GM18858 (cell line): ENCODE results near the gene BFAR.
"Not testable (repeated sequence)": the region's sequence is repeated elsewhere in the genome, so short reads cannot be mapped to it uniquely, and the experiment has no call there.

Experiments used
- ATAC-seq: cut with Tn5 transposase; IDR thresholded peaks from one replicate; pipeline ENCODE4 v1.9.1; 2021; ENCODE audit not compliant: unreplicated experiment

The BFAR gene

DNA sequence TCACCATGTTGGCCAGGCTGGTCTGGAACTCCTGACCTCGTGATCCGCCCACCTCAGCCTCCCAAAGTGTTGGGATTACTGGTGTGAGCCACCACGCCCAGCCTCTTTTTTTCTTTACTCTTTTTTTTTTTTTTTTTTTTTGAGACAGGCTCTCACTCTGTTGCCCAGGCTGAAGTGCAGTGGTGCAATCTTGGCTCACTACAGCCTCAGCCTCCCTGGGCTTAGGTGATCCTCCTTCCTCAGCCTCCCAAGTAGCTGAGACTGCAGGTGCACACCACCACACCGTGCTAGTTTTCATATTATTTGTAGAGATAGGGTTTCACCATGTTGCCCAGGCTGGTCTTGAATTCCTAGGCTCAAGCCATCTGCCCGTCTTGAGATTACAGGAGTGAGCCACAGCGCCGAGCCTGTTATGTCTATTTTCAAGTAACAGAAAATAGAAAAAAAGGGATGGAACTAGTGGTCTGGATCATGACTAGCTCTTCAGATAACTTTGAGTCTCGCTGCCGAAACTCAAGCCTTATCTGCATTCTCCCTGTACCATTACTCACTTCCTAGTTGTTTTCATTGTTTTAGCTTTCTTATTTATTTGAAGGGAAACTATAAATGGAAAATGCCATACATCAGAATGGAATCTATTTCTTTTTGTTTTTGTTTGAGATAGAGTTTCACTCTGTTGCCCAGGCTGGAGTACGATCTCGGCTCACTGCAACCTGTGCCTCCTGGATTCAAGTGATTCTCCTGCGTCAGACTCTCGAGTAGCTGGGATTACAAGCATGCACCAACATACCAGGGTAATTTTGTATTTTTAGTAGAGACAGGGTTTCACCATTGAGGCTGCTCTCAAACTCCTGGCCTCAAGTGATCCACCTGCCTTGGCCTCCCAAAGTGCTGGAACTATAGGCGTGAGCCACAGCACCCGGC lies 53.4 kb downstream of the BFAR start:
- not testable (repeated sequence) for ATAC-seq

DNA sequence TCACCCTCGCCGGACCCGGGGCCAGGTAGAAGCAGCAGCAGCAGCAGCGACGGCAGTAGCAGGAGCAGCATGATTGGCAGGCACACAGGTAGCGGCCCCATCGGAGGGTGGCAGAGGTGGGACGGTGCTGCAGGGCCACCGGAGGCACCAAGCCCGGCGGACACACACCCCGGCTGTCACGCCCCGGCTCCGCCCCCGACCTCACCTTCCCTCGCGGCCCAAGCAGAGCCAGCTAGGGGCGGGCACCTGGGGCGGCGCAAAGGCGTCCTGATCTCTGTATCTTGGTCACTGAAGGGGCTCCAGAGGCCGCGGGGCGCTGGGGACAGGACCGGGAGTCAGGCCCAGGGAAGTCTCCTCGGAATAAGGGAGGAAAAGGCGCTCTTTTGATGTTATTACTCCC lies 61.4 kb downstream of the BFAR start, which contains the start of gene PLA2G10:
PLA2G10 (minus strand) TSS at position 180 of the 400 bp plus-strand sequence; CDS start at position 101, 79 bp downstream.
- ATAC-seq: not testable (repeated sequence)

DNA sequence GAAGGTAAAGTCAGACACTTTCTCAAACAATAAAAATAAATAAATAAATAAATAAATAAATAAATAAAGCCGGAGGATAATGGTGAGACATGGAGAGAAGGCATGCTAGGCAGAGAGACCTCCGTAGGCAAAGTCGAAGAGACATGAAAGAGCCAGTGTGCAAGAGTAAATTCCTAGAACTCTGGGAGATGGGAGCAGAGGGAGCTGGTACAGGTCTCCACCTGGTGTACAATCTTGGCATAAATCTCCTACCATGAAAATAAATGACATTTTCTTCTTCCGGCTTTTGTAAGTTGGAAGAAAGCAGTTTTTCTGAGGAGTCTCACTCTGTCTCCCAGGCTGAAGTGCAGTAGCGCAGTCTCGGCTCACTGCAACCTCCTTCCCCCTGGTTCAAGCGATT lies 69.1 kb downstream of the BFAR start:
- ATAC-seq: not testable (repeated sequence)

DNA sequence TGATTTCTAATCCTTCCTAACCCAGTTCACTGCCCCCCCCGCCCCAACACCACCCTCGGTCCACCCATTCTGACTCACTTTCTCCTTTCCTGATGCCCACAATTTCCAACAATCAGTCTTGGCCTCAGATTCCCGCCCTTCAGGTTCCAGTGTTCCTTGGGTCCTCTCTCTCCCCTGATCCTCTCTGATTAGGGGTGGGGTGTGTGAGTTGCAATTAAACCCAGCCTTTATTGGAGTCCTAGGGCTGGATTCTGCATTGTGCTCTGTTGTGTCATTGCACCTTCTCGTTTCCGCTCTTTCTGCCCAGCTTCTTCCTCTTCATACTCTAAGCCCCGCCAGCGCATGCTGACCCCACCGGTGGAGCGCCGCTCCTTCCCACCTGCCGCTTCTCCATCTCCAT lies 69.9 kb downstream of the BFAR start:
- not testable (repeated sequence) for ATAC-seq

DNA sequence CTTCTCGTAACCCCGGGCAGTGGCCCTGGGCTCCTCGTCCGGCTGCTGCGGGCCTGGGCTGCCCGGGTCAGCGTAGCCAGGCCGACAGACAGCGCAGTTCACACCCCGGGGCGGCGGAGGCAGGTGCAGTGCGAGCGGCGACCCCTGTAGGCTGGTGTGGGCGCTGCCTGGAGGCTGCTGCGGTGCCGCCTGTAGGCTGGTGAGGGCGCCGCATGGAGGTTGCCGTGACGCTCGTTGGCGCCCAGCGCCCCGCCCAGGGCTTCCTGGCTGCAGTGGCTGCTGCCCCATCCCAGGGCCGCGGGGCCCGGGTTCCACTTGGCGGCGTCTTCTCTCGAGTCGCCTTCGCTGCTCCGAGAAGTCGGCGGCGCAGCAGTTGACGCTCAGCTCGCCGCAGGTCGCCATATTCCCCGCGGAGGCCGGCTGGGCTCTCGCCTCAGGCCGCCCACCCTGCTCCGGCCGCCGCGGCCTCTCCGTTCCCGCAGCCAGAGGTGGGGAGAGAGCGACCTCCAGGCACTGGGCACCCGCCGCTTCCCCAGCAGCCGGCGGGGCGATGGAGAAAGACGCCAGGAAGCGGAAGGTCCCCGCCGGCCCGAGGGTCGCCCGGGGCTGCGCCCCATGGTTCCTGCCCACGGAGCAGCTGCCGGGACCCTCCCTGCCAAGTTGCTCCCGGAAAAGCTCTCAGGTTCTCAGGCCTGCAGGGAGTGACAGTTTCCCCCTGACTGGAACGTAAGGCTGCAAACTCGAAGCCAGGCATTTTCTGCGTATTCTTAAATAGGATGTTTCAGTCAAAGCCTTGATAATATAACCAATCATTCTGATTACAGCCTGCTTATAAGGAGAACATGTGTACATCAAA lies 70.6 kb downstream of the BFAR start, which contains the start of gene NPIPA3:
NPIPA3 (plus strand) TSS at position 256 of the 856 bp plus-strand sequence. CDS start 5,533 bp downstream, outside the sequence.
- peak; percentile 96 for ATAC-seq
